H9 (cell line): Measurements from ENCODE around the gene ATG5. TPM values are rescaled to one million over a fixed set of nuclear protein-coding genes. Genes with fewer than 3 reads are reported as not detected.

ENCODE experiments used
- DNase-seq: peaks from one replicate; pipeline ENCODE4 v3.0.0-alpha.2; 2017
- H2AFZ ChIP-seq: one replicate; pipeline ENCODE4 v1.6.1; 2013; ENCODE audit warnings: mild to moderate bottlenecking, low read length, control low read depth, moderate library complexity
- H2AK5ac ChIP-seq: 2 replicates; pipeline ENCODE4 v1.6.1; 2013; ENCODE audit warnings: low read length, control low read depth, mixed read lengths; ENCODE audit not compliant: insufficient read length
- H2BK120ac ChIP-seq: one replicate; pipeline ENCODE4 v1.6.1; 2013; ENCODE audit warnings: low read depth, mild to moderate bottlenecking, low read length, control low read depth, inconsistent platforms; ENCODE audit not compliant: poor library complexity, severe bottlenecking
- H2BK12ac ChIP-seq: 2 replicates; pipeline ENCODE4 v1.6.1; 2013; ENCODE audit warnings: low read length, control low read depth, mixed read lengths, low read depth; ENCODE audit not compliant: insufficient read length
- H2BK15ac ChIP-seq: 2 replicates; pipeline ENCODE4 v1.6.1; 2013; ENCODE audit warnings: low read depth, low read length, control low read depth
- H2BK20ac ChIP-seq: one replicate; pipeline ENCODE4 v1.6.1; 2013; ENCODE audit warnings: low read depth, mild to moderate bottlenecking, low read length, control low read depth, inconsistent platforms; ENCODE audit not compliant: poor library complexity, severe bottlenecking
- H2BK5ac ChIP-seq: 2 replicates; pipeline ENCODE4 v1.6.1; 2013; ENCODE audit warnings: low read length, control low read depth, mixed read lengths; ENCODE audit not compliant: insufficient read length
- H3K14ac ChIP-seq: 2 replicates; pipeline ENCODE4 v1.6.1; 2013; ENCODE audit warnings: low read length, control low read depth; ENCODE audit not compliant: insufficient read depth
- H3K18ac ChIP-seq: 2 replicates; pipeline ENCODE4 v1.6.1; 2013; ENCODE audit warnings: low read depth, mild to moderate bottlenecking, mixed read lengths, low read length, control low read depth; ENCODE audit not compliant: insufficient read length
- H3K23ac ChIP-seq: 2 replicates; pipeline ENCODE4 v1.6.1; 2013; ENCODE audit warnings: low read length, control low read depth, mixed read lengths, low read depth; ENCODE audit not compliant: insufficient read length
- H3K23me2 ChIP-seq: 2 replicates; pipeline ENCODE4 v1.6.1; 2013; ENCODE audit warnings: low read depth, mild to moderate bottlenecking, mixed read lengths, low read length, control low read depth; ENCODE audit not compliant: insufficient read length, poor library complexity, severe bottlenecking
- H3K27ac ChIP-seq: 2 replicates; pipeline ENCODE4 v1.5.1; 2013; ENCODE audit warnings: low read length, control low read depth, mixed read lengths, low read depth; ENCODE audit not compliant: insufficient read length
- H3K27me3 ChIP-seq: 2 replicates; pipeline ENCODE4 v1.6.1; 2013; ENCODE audit warnings: low read length, control low read depth, inconsistent platforms; ENCODE audit not compliant: insufficient read depth
- H3K4ac ChIP-seq: 2 replicates; pipeline ENCODE4 v1.6.1; 2013; ENCODE audit warnings: low read depth, mild to moderate bottlenecking, control low read depth, inconsistent platforms, low read length, moderate library complexity
- H3K4me1 ChIP-seq: 2 replicates; pipeline ENCODE4 v1.6.1; 2013; ENCODE audit warnings: low read length, control low read depth, inconsistent platforms; ENCODE audit not compliant: insufficient read depth
- H3K4me2 ChIP-seq: 2 replicates; pipeline ENCODE4 v1.6.1; 2013; ENCODE audit warnings: low read length, control low read depth, mixed read lengths; ENCODE audit not compliant: insufficient read length, insufficient read depth
- H3K56ac ChIP-seq: 2 replicates; pipeline ENCODE4 v1.6.1; 2013; ENCODE audit warnings: low read depth, mild to moderate bottlenecking, mixed read lengths, low read length, control low read depth; ENCODE audit not compliant: insufficient read length
- H3K79me1 ChIP-seq: 2 replicates; pipeline ENCODE4 v1.6.1; 2013; ENCODE audit warnings: low read depth, mild to moderate bottlenecking, moderate library complexity, low read length, control low read depth, inconsistent platforms; ENCODE audit not compliant: insufficient read depth, poor library complexity, severe bottlenecking
- H3K79me2 ChIP-seq: 2 replicates; pipeline ENCODE4 v1.6.1; 2013; ENCODE audit warnings: low read length, control low read depth, inconsistent platforms; ENCODE audit not compliant: insufficient read depth
- H3K9ac ChIP-seq: 2 replicates; pipeline ENCODE4 v1.6.1; 2013; ENCODE audit warnings: low read length, control low read depth, mixed read lengths; ENCODE audit not compliant: insufficient read length; ENCODE audit errors: extremely low read depth
- H3K9me3 ChIP-seq: one replicate; pipeline ENCODE4 v1.6.1; 2013; ENCODE audit warnings: low read depth, low read length, inconsistent platforms; ENCODE audit not compliant: control insufficient read depth
- H3T11ph ChIP-seq: one replicate; pipeline ENCODE4 v1.6.1; 2013; ENCODE audit warnings: mild to moderate bottlenecking, low read length, control low read depth, inconsistent platforms
- H4K20me1 ChIP-seq: one replicate; pipeline ENCODE4 v1.6.1; 2013; ENCODE audit not compliant: control insufficient read depth, insufficient read length, insufficient read depth
- H4K5ac ChIP-seq: 2 replicates; pipeline ENCODE4 v1.6.1; 2013; ENCODE audit warnings: low read depth, mild to moderate bottlenecking, mixed read lengths, low read length, control low read depth; ENCODE audit not compliant: insufficient read length
- H4K8ac ChIP-seq: replicated peaks from 2 replicates; pipeline ENCODE4 v1.6.1; 2013; ENCODE audit warnings: low read length, control low read depth, mixed read lengths, low read depth; ENCODE audit not compliant: insufficient read length
- H4K91ac ChIP-seq: 2 replicates; pipeline ENCODE4 v1.6.1; 2013; ENCODE audit warnings: low read depth, mild to moderate bottlenecking, moderate library complexity, mixed read lengths, low read length, control low read depth; ENCODE audit not compliant: insufficient read length
- H3K27ac Mint-ChIP-seq, 3 experiments: 2 replicates in 2 of 3; 3 replicates in 1 of 3; pipeline ENCODE4 v1.8.0; 2020 to 2021; ENCODE audit warnings: mixed read lengths in 3 of 3, mild to moderate bottlenecking in 1 of 3, moderate library complexity in 1 of 3
- H3K27me3 Mint-ChIP-seq: 2 replicates; pipeline ENCODE4 v1.8.0; 2021; ENCODE audit warnings: low read depth, mild to moderate bottlenecking, moderate library complexity, mixed read lengths
- H3K36me3 Mint-ChIP-seq, 3 experiments: 2 replicates in 2 of 3; 3 replicates in 1 of 3; pipeline ENCODE4 v1.8.0; 2020 to 2021; ENCODE audit warnings: low read depth in 3 of 3, mixed read lengths in 3 of 3; ENCODE audit not compliant: insufficient read depth in 1 of 3
- H3K4me1 Mint-ChIP-seq, 2 experiments: 2 replicates each; pipeline ENCODE4 v1.8.0; 2020; ENCODE audit warnings: mixed read lengths in 2 of 2
- H3K4me3 Mint-ChIP-seq, 2 experiments: 2 replicates in 1 of 2; 3 replicates in 1 of 2; pipeline ENCODE4 v1.8.0; 2020 to 2021; ENCODE audit warnings: mild to moderate bottlenecking in 2 of 2, mixed read lengths in 2 of 2, moderate library complexity in 1 of 2
- H3K9me3 Mint-ChIP-seq, 2 experiments: 2 replicates in 1 of 2; 3 replicates in 1 of 2; pipeline ENCODE4 v1.8.0; 2020; ENCODE audit warnings: mild to moderate bottlenecking in 2 of 2, mixed read lengths in 2 of 2, moderate library complexity in 1 of 2
- WGBS: extraction: QIAGEN DNeasy Blood & Tissue Kit; methylation state at CpG from one replicate; pipeline ENCODE4 v1.1.7; 2013; ENCODE audit warnings: missing lambda C conversion rate, low lambda C conversion rate, mixed read lengths; ENCODE audit not compliant: insufficient read length; ENCODE audit errors: extremely low coverage; 5-methylcytosine and 5-hydroxymethylcytosine counted together
- total RNA-seq: library from RNA; stranded (reverse); gene quantifications from 2 replicates; pipeline ENCODE4 v1.2.1, GENCODE V29; 2021
- TF ChIP-seq, protein P1 (sequence below): fragments of 200-600 bp; sonication (generic); conservative IDR thresholded peaks from 3 replicates; pipeline ENCODE4 v1.8.0; 2021; ENCODE audit warnings: antibody characterized with exemption, mild to moderate bottlenecking

Gene ATG5
- total RNA-seq, 1 experiment from 2014 or later, result 36.7 TPM

DNA sequence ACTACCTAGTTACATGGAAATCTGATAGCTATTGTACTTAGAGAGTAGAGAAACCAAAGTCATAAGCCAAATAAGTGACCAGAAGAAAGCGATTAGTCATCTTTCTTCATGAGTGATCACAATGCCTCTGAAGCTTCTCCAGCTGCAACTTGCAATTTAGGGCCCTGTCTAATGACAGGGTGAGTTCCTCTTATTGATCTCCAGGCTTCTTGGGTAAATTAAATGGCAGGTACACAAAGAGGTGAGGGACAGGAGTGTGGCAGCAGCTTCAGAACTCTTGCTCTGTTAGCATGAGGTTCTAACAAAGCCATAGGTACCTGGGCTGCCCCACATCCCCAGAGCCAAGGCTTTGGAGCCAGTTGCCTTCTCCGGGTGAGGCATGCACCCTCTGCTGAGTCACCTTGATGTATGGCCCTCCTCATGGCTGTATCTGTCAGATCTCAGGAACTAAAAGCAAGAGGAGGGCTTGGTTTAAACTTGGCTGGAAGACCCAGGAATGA, 178.7 kb downstream of the ATG5 start:
- Histone ChIP-seq H3K9ac (no peak overlapping the region), H3K4me1 (no peaks in the 10 kb centered on the region), H3K56ac (no peak overlapping the region), H3K27me3 (no peaks in the 10 kb centered on the region), H2BK20ac (no peak overlapping the region), H2AK5ac (no peak overlapping the region), H4K5ac (no peak overlapping the region), H3K18ac (no peak overlapping the region), H4K8ac (no peak overlapping the region), H3T11ph (no peak overlapping the region), H2BK120ac (no peak overlapping the region), H3K23me2 (no peaks in the 10 kb centered on the region), H2BK12ac (no peak overlapping the region), H3K4ac (no peak overlapping the region), H3K27ac (no peak overlapping the region), H4K20me1 (no peaks in the 10 kb centered on the region), H2AFZ (no peak overlapping the region), H3K79me2 (no peaks in the 10 kb centered on the region), H2BK5ac (no peak overlapping the region), H3K14ac (no peak overlapping the region), H4K91ac (no peak overlapping the region), H3K79me1 (no peaks in the 10 kb centered on the region), H2BK15ac (no peak overlapping the region), H3K4me2 (no peak overlapping the region), H3K9me3 (no peaks in the 10 kb centered on the region), H3K23ac (no peak overlapping the region)
- Mint-ChIP-seq H3K4me1 (peaks cover 33 to 36% of the 10 kb centered on the region in 2 experiments), H3K4me3 (no peak overlapping the region), H3K27me3 (no peaks in the 10 kb centered on the region), H3K36me3 (no peaks in the 10 kb centered on the region), H3K9me3 (no peaks in the 10 kb centered on the region; a peak in 1 of 5 replicates), H3K27ac (no peak overlapping the region)
- TF ChIP-seq, protein P1, sequence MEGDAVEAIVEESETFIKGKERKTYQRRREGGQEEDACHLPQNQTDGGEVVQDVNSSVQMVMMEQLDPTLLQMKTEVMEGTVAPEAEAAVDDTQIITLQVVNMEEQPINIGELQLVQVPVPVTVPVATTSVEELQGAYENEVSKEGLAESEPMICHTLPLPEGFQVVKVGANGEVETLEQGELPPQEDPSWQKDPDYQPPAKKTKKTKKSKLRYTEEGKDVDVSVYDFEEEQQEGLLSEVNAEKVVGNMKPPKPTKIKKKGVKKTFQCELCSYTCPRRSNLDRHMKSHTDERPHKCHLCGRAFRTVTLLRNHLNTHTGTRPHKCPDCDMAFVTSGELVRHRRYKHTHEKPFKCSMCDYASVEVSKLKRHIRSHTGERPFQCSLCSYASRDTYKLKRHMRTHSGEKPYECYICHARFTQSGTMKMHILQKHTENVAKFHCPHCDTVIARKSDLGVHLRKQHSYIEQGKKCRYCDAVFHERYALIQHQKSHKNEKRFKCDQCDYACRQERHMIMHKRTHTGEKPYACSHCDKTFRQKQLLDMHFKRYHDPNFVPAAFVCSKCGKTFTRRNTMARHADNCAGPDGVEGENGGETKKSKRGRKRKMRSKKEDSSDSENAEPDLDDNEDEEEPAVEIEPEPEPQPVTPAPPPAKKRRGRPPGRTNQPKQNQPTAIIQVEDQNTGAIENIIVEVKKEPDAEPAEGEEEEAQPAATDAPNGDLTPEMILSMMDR, result no peak
- DNase-seq, result no peak
- no CpG with 5 or more reads among the region's 2 CpGs for WGBS
